GM21423 (cell line): ENCODE data around the gene YBX2.

ENCODE experiments used
- ATAC-seq: cut with Tn5 transposase; IDR thresholded peaks from one replicate; pipeline ENCODE4 v1.9.1; 2021; ENCODE audit warnings: mild to moderate bottlenecking, moderate library complexity; ENCODE audit not compliant: unreplicated experiment

YBX2 gene

GRCh38 chr17:7279448-7279847, 15.0 kb downstream of the YBX2 start:
- ATAC-seq: no peak

- no peak for ATAC-seq
These were observed 27.7 kb downstream of the YBX2 start for GRCh38 chr17:7266784-7267183.

- ATAC-seq: no peak
These were observed 30.7 kb downstream of the YBX2 start for GRCh38 chr17:7263801-7264078.

- ATAC-seq: no peak
These were observed 31.3 kb downstream of the YBX2 start for GRCh38 chr17:7262935-7263800.

GRCh38 chr17:7262192-7262934, 32.1 kb downstream of the YBX2 start, which contains the start of gene CLDN7:
CLDN7 (minus strand) TSS chr17:7262478; CDS start chr17:7262043, 435 bp downstream.
- ATAC-seq: no peak

GRCh38 chr17:7261379-7262191, 32.9 kb downstream of the YBX2 start:
- ATAC-seq: no peak

- ATAC-seq: no peak
These were observed 33.6 kb downstream of the YBX2 start for GRCh38 chr17:7260651-7261378.

GRCh38 chr17:7260151-7260550, 34.3 kb downstream of the YBX2 start:
- no peak for ATAC-seq

GRCh38 chr17:7259555-7259889, 34.9 kb downstream of the YBX2 start:
- ATAC-seq: no peak

GRCh38 chr17:7258731-7259554, 35.5 kb downstream of the YBX2 start:
- ATAC-seq: no peak

GRCh38 chr17:7256766-7257456, 37.5 kb downstream of the YBX2 start:
- no peak for ATAC-seq

GRCh38 chr17:7254511-7254910, 39.9 kb downstream of the YBX2 start:
- no peak for ATAC-seq

GRCh38 chr17:7253082-7253481, 41.4 kb downstream of the YBX2 start:
- ATAC-seq: no peak

- ATAC-seq: peak; percentile 53
These were observed 42.0 kb downstream of the YBX2 start, which contains the start of gene ELP5 for GRCh38 chr17:7252176-7253043. ELP5 (plus strand) TSS chr17:7252215; CDS start chr17:7252551, 336 bp downstream.

- peak; percentile 82 for ATAC-seq
These were observed 42.7 kb downstream of the YBX2 start, which contains the start of gene CTDNEP1 for GRCh38 chr17:7251661-7252175. CTDNEP1 (minus strand) TSS chr17:7251734; CDS start chr17:7251296, 438 bp downstream.

- peak; percentile 3 for ATAC-seq
These were observed 43.5 kb downstream of the YBX2 start for GRCh38 chr17:7250695-7251627.

- ATAC-seq: no peak
These were observed 44.6 kb downstream of the YBX2 start for GRCh38 chr17:7249830-7250229.
